K562 (cell line): ENCODE data around the gene SPOCK2.

Experiments
- CTCF ChIP-seq, 3 experiments: IDR thresholded peaks in 2 of 3; conservative IDR thresholded peaks in 1 of 3; 2 replicates each; pipeline ENCODE4 v1.5.1; 2011 to 2012; ENCODE audit warnings: low read length in 3 of 3, mild to moderate bottlenecking in 3 of 3, control low read depth in 2 of 3, improper control_type of control experiment in 1 of 3, inconsistent platforms in 1 of 3, low read depth in 1 of 3, mixed read lengths in 1 of 3, moderate library complexity in 1 of 3; ENCODE audit not compliant: insufficient read depth in 2 of 3
- MAFK ChIP-seq: IDR thresholded peaks from 2 replicates; pipeline ENCODE4 v1.6.1; 2011; ENCODE audit warnings: low read length, improper control_type of control experiment
- NR1H2 ChIP-seq: sonication (generic); formaldehyde crosslinking; IDR thresholded peaks from 2 replicates; pipeline ENCODE4 v1.4.0; 2020; ENCODE audit warnings: mild to moderate bottlenecking, missing genetic modification reagents
- POLR2AphosphoS2 ChIP-seq: IDR thresholded peaks from 2 replicates; pipeline ENCODE4 v1.6.1; 2012; ENCODE audit warnings: low read length, improper control_type of control experiment
- SMARCC2 ChIP-seq: fragments of 450-650 bp; IDR thresholded peaks from 2 replicates; pipeline ENCODE4 v1.6.1; 2017; ENCODE audit warnings: antibody characterized with exemption, moderate library complexity, mild to moderate bottlenecking, low read depth
- STAG1 ChIP-seq: sonication (generic); formaldehyde crosslinking; IDR thresholded peaks from 2 replicates; pipeline ENCODE4 v1.5.0; 2020; ENCODE audit warnings: missing genetic modification reagents, borderline replicate concordance
- ZBTB1 ChIP-seq: sonication (generic); formaldehyde crosslinking; IDR thresholded peaks from 2 replicates; pipeline ENCODE4 v1.8.1; 2023; ENCODE audit warnings: missing genetic modification reagents, low read depth, mild to moderate bottlenecking, borderline replicate concordance
- ZC3H11A ChIP-seq: IDR thresholded peaks from 2 replicates; pipeline ENCODE4 v1.6.1; 2012; ENCODE audit warnings: low read depth, low read length, improper control_type of control experiment
- ZNF512 ChIP-seq: IDR thresholded peaks from 2 replicates; pipeline ENCODE4 v1.6.1; 2016; ENCODE audit warnings: missing genetic modification characterization, missing compliant biosample characterization

DNA sequence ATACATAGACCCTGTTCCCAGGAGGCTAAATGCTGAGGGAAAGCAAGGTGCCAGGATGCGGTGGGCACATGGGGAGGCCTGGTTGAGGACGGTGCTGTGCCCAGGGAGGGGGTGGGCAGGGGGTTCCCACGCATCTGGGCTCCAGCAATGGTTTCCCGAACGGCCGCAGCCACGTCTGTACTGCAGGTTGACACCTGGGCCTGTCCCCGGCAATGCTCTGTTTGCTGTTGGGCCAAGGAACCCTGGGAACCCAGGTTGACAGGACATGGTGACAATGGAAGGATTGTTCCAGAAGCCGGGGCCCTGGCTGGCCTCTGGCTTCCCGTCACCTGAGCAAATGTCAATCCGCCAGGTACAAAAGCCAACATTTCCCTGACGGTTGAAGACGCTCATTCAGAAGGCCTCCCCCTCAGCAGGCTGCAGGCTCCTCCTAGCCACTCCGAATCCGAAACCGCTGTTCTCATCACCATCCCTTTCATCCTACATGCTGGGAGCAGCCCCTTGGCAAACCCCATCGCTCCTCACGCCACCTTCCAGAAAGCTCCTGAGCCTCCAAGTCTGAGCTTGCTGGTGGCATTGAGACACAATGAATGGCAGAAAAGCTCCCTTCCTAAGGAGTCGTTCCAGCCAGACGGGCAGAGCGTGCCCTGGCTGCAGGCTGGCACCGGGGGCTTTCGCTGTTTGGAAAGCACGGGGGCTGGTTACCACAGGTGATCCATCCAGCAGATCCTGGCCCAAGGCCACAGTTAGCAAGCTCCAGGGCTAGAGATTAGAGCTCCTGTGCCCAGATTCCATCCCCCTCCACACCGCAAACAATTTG, 31.2 kb downstream of the SPOCK2 start:
- no peak for TF ChIP-seq MAFK
- TF ChIP-seq ZC3H11A, result no peak
- TF ChIP-seq SMARCC2, result no peak
- TF ChIP-seq STAG1, result no peak
- TF ChIP-seq POLR2AphosphoS2, result no peak
- no peak for TF ChIP-seq CTCF (IDR thresholded peaks at IDR 0.05 in 2 of 3, conservative IDR thresholded peaks at IDR 0.05 in 1 of 3; ENCODE audit: insufficient read depth in 2 of 3, low read depth in 1 of 3, low read length in 3 of 3)
- TF ChIP-seq NR1H2 (CRISPR knock-in tag), result no peak
- no peak for TF ChIP-seq ZNF512 (tag)
- no peak for TF ChIP-seq ZBTB1 (CRISPR knock-in tag)
